Panc1 (cell line): Measurements from ENCODE around the gene LRRN3.

ENCODE experiments used
- POLR2AphosphoS5 ChIP-seq: IDR thresholded peaks from 2 replicates; pipeline ENCODE4 v1.6.1; 2012; ENCODE audit warnings: mild to moderate bottlenecking, low read depth, low read length, moderate library complexity
- REST ChIP-seq, 2 experiments: IDR thresholded peaks; 2 replicates each; pipeline ENCODE4 v1.6.1; 2011 to 2012; ENCODE audit warnings: low read depth in 2 of 2, control low read depth in 1 of 2, low read length in 1 of 2, mild to moderate bottlenecking in 1 of 2, moderate library complexity in 1 of 2; ENCODE audit not compliant: insufficient read depth in 1 of 2
- SIN3A ChIP-seq: IDR thresholded peaks from 2 replicates; pipeline ENCODE4 v1.6.1; 2012; ENCODE audit warnings: low read depth, mild to moderate bottlenecking, low read length, moderate library complexity, borderline replicate concordance; ENCODE audit not compliant: insufficient read depth
- TF ChIP-seq, protein P1 (sequence below): fragments of 450-650 bp; IDR thresholded peaks from 2 replicates; pipeline ENCODE4 v1.5.1; 2017; ENCODE audit warnings: mild to moderate bottlenecking

- TF ChIP-seq, protein P1, sequence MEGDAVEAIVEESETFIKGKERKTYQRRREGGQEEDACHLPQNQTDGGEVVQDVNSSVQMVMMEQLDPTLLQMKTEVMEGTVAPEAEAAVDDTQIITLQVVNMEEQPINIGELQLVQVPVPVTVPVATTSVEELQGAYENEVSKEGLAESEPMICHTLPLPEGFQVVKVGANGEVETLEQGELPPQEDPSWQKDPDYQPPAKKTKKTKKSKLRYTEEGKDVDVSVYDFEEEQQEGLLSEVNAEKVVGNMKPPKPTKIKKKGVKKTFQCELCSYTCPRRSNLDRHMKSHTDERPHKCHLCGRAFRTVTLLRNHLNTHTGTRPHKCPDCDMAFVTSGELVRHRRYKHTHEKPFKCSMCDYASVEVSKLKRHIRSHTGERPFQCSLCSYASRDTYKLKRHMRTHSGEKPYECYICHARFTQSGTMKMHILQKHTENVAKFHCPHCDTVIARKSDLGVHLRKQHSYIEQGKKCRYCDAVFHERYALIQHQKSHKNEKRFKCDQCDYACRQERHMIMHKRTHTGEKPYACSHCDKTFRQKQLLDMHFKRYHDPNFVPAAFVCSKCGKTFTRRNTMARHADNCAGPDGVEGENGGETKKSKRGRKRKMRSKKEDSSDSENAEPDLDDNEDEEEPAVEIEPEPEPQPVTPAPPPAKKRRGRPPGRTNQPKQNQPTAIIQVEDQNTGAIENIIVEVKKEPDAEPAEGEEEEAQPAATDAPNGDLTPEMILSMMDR: no peak
- TF ChIP-seq POLR2AphosphoS5: no peak
- TF ChIP-seq REST (IDR thresholded peaks at IDR 0.05; ENCODE audit: insufficient read depth in 1 of 2, low read depth in 2 of 2, low read length in 1 of 2): no peak
- TF ChIP-seq SIN3A: no peak
Observed at GRCh38 chr7:111063166-111063565, 27.8 kb upstream of the LRRN3 start.
